Right atrium auricular region (tissue), 2 donors: ENCODE measurements around the gene AMBRA1. TPM values are rescaled to one million over a fixed set of nuclear protein-coding genes. Genes with fewer than 3 reads are reported as not detected.

Experiments used
- DNase-seq: peaks from one replicate; pipeline ENCODE4 v3.0.0-alpha.2; 2019; ENCODE audit warnings: low spot score
- H3K27ac ChIP-seq, 2 donors: fragments of 200-600 bp; sonication (generic); 1 replicate in 1 of 2; 2 replicates in 1 of 2; pipeline ENCODE4 v1.5.1; 2016 to 2019
- H3K27me3 ChIP-seq, 2 donors: fragments of 200-600 bp; sonication (generic); one replicate each; pipeline versions ENCODE4 v1.5.1 to v1.6.0; 2017 to 2019
- H3K36me3 ChIP-seq: fragments of 200-600 bp; sonication (generic); one replicate; pipeline ENCODE4 v1.5.1; 2016
- H3K4me1 ChIP-seq, 2 donors: fragments of 200-600 bp; sonication (generic); one replicate each; pipeline versions ENCODE4 v1.5.1 to v1.6.0; 2017 to 2019
- H3K4me3 ChIP-seq, 2 donors: fragments of 200-600 bp; sonication (generic); 1 replicate in 1 of 2; 2 replicates in 1 of 2; pipeline ENCODE4 v1.5.1; 2017 to 2019; ENCODE audit warnings: mild to moderate bottlenecking in 1 of 2, moderate library complexity in 1 of 2
- H3K9me3 ChIP-seq, 2 donors: fragments of 200-600 bp; sonication (generic); one replicate each; pipeline ENCODE4 v1.5.1; 2019
- CTCF ChIP-seq, 2 donors: fragments of 200-600 bp; sonication (generic); IDR thresholded peaks; one replicate each; pipeline ENCODE4 v1.5.1; 2019; ENCODE audit warnings: antibody characterized with exemption in 2 of 2
- total RNA-seq, 2 donors: library from RNA; depleted of rRNA; stranded (reverse); fragments of >200 nt; gene quantifications; one replicate each; pipeline ENCODE4 v1.1.0, GENCODE V29; 2016

Gene AMBRA1
- total RNA-seq, 2 donors from 2014 or later, result 16.8 to 22.0 TPM

DNA sequence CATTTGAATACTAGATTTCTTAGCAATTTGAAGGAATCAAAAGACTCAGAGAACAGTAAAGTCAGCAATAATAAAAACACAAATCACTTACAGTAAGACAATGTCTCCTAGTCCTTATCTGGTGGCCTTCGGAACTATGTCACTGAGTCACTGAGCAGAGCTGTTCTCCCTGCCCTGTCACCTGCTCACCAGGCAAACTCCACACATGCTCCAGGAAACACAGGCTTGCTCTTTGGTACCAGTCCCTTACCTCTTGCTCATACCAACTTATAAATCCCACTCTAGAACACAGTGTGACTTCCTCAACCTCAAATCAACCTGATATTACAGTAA lies 121.2 kb downstream of the AMBRA1 start:
- no peak overlapping the region for H3K27ac ChIP-seq
- TF ChIP-seq CTCF (IDR thresholded peaks at IDR 0.05), result no peak
- no peak overlapping the region for H3K4me3 ChIP-seq
- DNase-seq, result no peak
- H3K36me3 ChIP-seq, result no peaks in the 10 kb centered on the region
- H3K4me1 ChIP-seq, result peaks cover 0 to 19% of the 10 kb centered on the region in 2 donors
- no peaks in the 10 kb centered on the region for H3K9me3 ChIP-seq
- H3K27me3 ChIP-seq, result no peaks in the 10 kb centered on the region

DNA sequence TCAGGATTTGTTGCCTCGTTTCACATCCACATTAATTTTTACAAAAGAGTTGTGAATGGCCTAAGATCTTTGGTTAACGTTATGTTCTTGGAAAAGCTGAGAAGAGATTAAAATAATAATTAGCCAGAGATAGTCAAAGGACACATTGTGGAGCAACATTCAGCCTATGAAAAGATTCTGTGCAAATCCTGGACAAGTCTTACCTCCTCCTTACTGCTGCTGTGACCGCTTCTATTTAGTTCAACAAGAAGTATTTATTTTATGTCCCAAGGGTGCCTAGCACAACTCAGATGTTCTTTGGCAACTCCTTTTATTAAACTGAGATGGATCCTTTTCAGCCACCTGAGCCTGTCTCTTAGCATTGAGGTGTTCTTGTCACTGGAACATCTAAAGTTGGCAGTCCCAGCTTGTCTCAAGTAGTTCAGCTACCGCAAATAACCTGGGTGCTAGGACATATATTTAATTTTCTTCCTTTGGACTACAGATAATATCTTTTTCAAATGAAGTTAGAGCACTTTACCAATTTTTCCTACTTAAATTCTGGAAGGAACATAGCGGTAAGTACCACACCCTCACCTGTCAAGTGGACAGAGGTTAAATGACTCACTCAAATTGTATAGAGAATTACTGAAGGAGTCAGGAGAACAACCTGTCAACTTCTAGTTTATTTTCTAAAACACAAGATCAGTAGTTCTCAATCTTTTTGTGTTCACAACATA lies 121.7 kb downstream of the AMBRA1 start:
- Histone ChIP-seq H3K27ac (no peak overlapping the region), H3K4me3 (no peak overlapping the region), H3K27me3 (no peaks in the 10 kb centered on the region), H3K9me3 (no peaks in the 10 kb centered on the region), H3K36me3 (no peaks in the 10 kb centered on the region), H3K4me1 (peaks cover 0 to 19% of the 10 kb centered on the region in 2 donors)
- TF ChIP-seq CTCF (IDR thresholded peaks at IDR 0.05), result no peak
- no peak for DNase-seq

DNA sequence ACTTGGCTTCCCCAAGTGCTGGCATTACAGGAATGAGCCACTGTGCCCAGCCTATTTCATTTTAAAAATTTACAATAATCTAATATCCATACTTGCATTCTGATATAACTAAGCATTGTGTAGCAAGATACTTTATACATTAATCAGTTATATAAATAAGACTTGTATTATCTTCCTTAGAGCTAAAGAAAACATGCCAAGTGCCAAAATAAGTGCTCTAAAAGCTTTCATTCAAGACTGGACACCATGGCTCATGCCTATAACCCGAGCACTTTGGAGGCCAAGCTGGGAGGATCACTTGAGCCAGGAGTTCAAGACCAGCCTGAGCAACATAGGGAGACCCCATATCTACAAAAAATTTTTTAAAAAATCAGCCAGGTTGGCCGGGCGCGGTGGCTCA lies 123.9 kb downstream of the AMBRA1 start:
- no peak overlapping the region for H3K27ac ChIP-seq
- H3K4me3 ChIP-seq, result no peak overlapping the region
- H3K27me3 ChIP-seq, result no peaks in the 10 kb centered on the region
- H3K36me3 ChIP-seq, result no peaks in the 10 kb centered on the region
- H3K4me1 ChIP-seq, result peaks cover 0 to 19% of the 10 kb centered on the region in 2 donors
- DNase-seq, result no peak
- no peak for TF ChIP-seq CTCF (IDR thresholded peaks at IDR 0.05)
- H3K9me3 ChIP-seq, result no peaks in the 10 kb centered on the region

DNA sequence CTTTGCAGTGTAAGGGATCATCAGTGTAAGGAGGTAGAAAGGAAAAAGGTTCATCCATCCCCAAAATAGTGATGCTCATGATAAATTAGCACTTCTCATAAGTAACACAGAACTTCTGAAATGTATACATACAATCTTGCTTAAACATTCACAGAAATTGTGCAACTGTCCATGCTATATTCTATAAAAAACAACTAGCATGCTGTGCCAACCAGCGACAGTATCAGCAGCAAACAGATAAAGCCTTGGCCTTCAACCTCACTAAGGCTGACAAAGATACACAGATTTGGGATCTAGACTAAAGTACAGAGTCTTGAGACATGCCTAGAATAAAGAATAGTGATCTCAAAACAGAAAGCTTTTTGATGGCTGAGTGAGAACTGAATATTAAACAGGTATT lies 128.1 kb downstream of the AMBRA1 start:
- Histone ChIP-seq H3K27me3 (no peaks in the 10 kb centered on the region), H3K36me3 (no peaks in the 10 kb centered on the region), H3K9me3 (no peaks in the 10 kb centered on the region), H3K4me3 (no peak overlapping the region), H3K4me1 (peaks cover 0 to 13% of the 10 kb centered on the region in 2 donors), H3K27ac (no peak overlapping the region)
- TF ChIP-seq CTCF (IDR thresholded peaks at IDR 0.05), result no peak
- no peak for DNase-seq

- Histone ChIP-seq H3K4me1 (peaks cover 0 to 13% of the 10 kb centered on the region in 2 donors), H3K4me3 (no peak overlapping the region), H3K27me3 (no peaks in the 10 kb centered on the region), H3K27ac (no peak overlapping the region), H3K36me3 (no peaks in the 10 kb centered on the region), H3K9me3 (no peaks in the 10 kb centered on the region)
- no peak for DNase-seq
- no peak for TF ChIP-seq CTCF (IDR thresholded peaks at IDR 0.05)
Observed at GRCh38 chr11:46463701-46464421, 130.0 kb downstream of the AMBRA1 start.
